ENCODE results near the gene HNRNPLL. TPM values are rescaled to one million over a fixed set of nuclear protein-coding genes. Genes with fewer than 3 reads are reported as not detected.

HNRNPLL gene
- total and polyA plus RNA-seq, 2 of the 8 experiments (the other 6 are each of a cell fraction or from before 2014, with no cell fraction given) = 18.6 to 69.3 TPM

DNA sequence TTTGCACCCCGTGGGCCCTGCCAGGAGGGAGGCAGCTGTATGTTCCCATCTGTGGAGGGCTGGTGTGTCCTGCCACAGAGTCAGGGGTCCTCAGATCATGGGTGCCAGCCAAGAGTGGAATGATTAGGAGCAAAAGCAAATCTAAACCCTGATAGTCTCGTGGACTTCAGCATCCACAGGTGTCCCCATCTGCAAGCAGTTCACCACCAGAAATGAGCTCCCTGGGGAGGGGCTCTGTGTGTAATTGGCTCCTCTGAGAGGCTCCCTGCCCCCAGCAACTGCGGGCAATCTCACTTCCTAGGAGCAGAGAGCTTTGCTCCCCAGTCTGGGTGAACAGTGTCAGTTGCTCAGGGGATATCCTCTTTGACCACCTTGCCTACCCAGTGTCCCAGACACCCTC lies 78.1 kb downstream of the HNRNPLL start:
- H2BK120ac ChIP-seq (replicated peaks; ENCODE audit: low read depth, low read length) = no peak overlapping the region
- H3K14ac ChIP-seq (ENCODE audit: insufficient read length) = no peak overlapping the region
- WGBS, 2 experiments (ENCODE audit: extremely low coverage in 1 of 2, insufficient coverage in 1 of 2, insufficient read length in 1 of 2, insufficient replicate concordance in 2 of 2, low coverage in 1 of 2, low lambda C conversion rate in 2 of 2, missing lambda C conversion rate in 1 of 2) = 80% methylated on average over 3 of the region's 3 CpGs; no CpG with 5 or more reads in 1 of the 2 experiments
- no peaks in the 10 kb centered on the region for H3K23me2 ChIP-seq (ENCODE audit: low read depth, low read length)
- no peak overlapping the region for H2BK20ac ChIP-seq (ENCODE audit: low read length)
- H4K8ac ChIP-seq (ENCODE audit: extremely low read depth, insufficient read depth, low read length) = no peak overlapping the region
- no peaks in the 10 kb centered on the region for H3K79me1 ChIP-seq (ENCODE audit: low read depth, low read length)
- no peak for DNase-seq (ENCODE audit: low read depth in 1 of 2, low spot score in 2 of 2)
- no peak for FAIRE-seq
- no peak overlapping the region for H4K91ac ChIP-seq (replicated peaks; ENCODE audit: insufficient read length, low read length)
- peak overlapping the region; percentile 82; the same call in 1 of the 2 replicates for H2AFZ ChIP-seq (ENCODE audit: low read length)
- 0 out of 2 replicates have a peak overlapping the region, but pooled peaks have one; percentile 9 for H2BK15ac ChIP-seq (ENCODE audit: low read length)
- H3K27ac ChIP-seq (ENCODE audit: low read depth, low read length) = no peak overlapping the region
- H4K20me1 ChIP-seq (replicated peaks in 1 of 2; ENCODE audit: control insufficient read depth in 1 of 2, insufficient read depth in 2 of 2, low read length in 2 of 2) = no peaks in the 10 kb centered on the region
- H3K36me3 ChIP-seq (ENCODE audit: control insufficient read depth in 2 of 4, insufficient read depth in 4 of 4, low read length in 3 of 4) = no peaks in the 10 kb centered on the region
- no peak overlapping the region for H2BK12ac ChIP-seq (ENCODE audit: low read depth, low read length)
- no peaks in the 10 kb centered on the region for H3K79me2 ChIP-seq (ENCODE audit: control insufficient read depth in 1 of 2, insufficient read depth in 2 of 2, low read length in 2 of 2)
- H3K9me3 ChIP-seq (ENCODE audit: insufficient read depth in 2 of 2, low read depth in 1 of 2, low read length in 1 of 2) = no peaks in the 10 kb centered on the region
- peak overlapping the region; percentile 15; the same call in 1 of the 2 replicates for H3K18ac ChIP-seq (ENCODE audit: extremely low read depth, low read length)
- CTCF ChIA-PET (ENCODE audit: partially characterized antibody) = interaction anchor here (0.9 to 8.4 kb wide), 11 partner anchors 10 to 259 kb away, joined by 3 to 83 read pairs (median 4); no protein-coding TSS in a partner anchor
- no peak overlapping the region for H3K56ac ChIP-seq (replicated peaks; ENCODE audit: insufficient read length, low read depth, low read length)
- H3K4me3 ChIP-seq (ENCODE audit: extremely low read depth in 1 of 4, insufficient read depth in 2 of 4, low read depth in 3 of 4, low read length in 4 of 4) = no peak overlapping the region
- H2BK5ac ChIP-seq (ENCODE audit: low read depth, low read length) = no peak overlapping the region
- peaks cover 4 to 11% (median 6%) of the 10 kb centered on the region in 4 experiments; a peak in 6 of 7 replicates for H3K4me1 ChIP-seq (replicated peaks in 1 of 4; ENCODE audit: control insufficient read depth in 3 of 4, insufficient read depth in 4 of 4, low read length in 3 of 4)
- no peak overlapping the region for H3K23ac ChIP-seq (ENCODE audit: insufficient read length)
- 0 out of 7 replicates have a peak, but pooled peaks cover 0 to 2% (median 0%) of the 10 kb centered on the region in 4 experiments for H3K27me3 ChIP-seq (replicated peaks in 1 of 4; ENCODE audit: control insufficient read depth in 3 of 4, extremely low read depth in 1 of 4, insufficient read depth in 3 of 4, low read length in 3 of 4)
- no peak overlapping the region for H3K4ac ChIP-seq (replicated peaks; ENCODE audit: insufficient read length, low read depth, low read length)
- no peak overlapping the region for H3K9ac ChIP-seq (replicated peaks in 1 of 4; ENCODE audit: extremely low read depth in 1 of 4, low read depth in 3 of 4, low read length in 3 of 4)
- H2AK5ac ChIP-seq (ENCODE audit: low read depth, low read length) = no peak overlapping the region
- H4K5ac ChIP-seq (ENCODE audit: insufficient read length, low read depth, low read length) = no peak overlapping the region
- POLR2A ChIA-PET (ENCODE audit: partially characterized antibody) = interaction anchor here (1.2 to 1.3 kb wide), 2 partner anchors 18 to 247 kb away, joined by 3 read pairs; no protein-coding TSS in a partner anchor
- no peak overlapping the region for H3K4me2 ChIP-seq (ENCODE audit: insufficient read depth in 1 of 2, low read depth in 2 of 2, low read length in 2 of 2)

All from H1 (cell line).